Skeletal muscle tissue (tissue), 4 donors: ENCODE data around the gene IL3. TPM values are rescaled to one million over a fixed set of nuclear protein-coding genes. Genes with fewer than 3 reads are reported as not detected.

Source experiments
- H3K27ac ChIP-seq: one replicate; pipeline ENCODE4 v1.7.0; 2013; ENCODE audit warnings: mild to moderate bottlenecking, low read depth, low read length, inconsistent platforms
- H3K27me3 ChIP-seq, 3 donors: one replicate each; pipeline ENCODE4 v1.7.0; 2013; ENCODE audit warnings: low read length in 3 of 3; ENCODE audit not compliant: control insufficient read depth in 3 of 3, insufficient read depth in 3 of 3
- H3K36me3 ChIP-seq, 3 donors: one replicate each; pipeline ENCODE4 v1.7.0; 2013; ENCODE audit warnings: low read length in 3 of 3; ENCODE audit not compliant: control insufficient read depth in 3 of 3, insufficient read depth in 3 of 3
- H3K4me1 ChIP-seq, 3 donors: one replicate each; pipeline ENCODE4 v1.7.0; 2013; ENCODE audit warnings: low read length in 3 of 3, mild to moderate bottlenecking in 3 of 3; ENCODE audit not compliant: control insufficient read depth in 3 of 3, insufficient read depth in 3 of 3
- H3K4me3 ChIP-seq, 3 donors: one replicate each; pipeline ENCODE4 v1.7.0; 2013; ENCODE audit warnings: low read length in 3 of 3
- H3K9ac ChIP-seq, 3 donors: one replicate each; pipeline ENCODE4 v1.7.0; 2013; ENCODE audit warnings: low read length in 3 of 3, mild to moderate bottlenecking in 3 of 3, moderate library complexity in 2 of 3, low read depth in 1 of 3
- H3K9me3 ChIP-seq, 3 donors: one replicate each; pipeline ENCODE4 v1.7.0; 2013; ENCODE audit warnings: low read length in 3 of 3; ENCODE audit not compliant: control insufficient read depth in 3 of 3
- total RNA-seq: library from RNA; depleted of rRNA; stranded (reverse); fragments of >200 nt; gene quantifications from one replicate; pipeline ENCODE4 v1.2.3, GENCODE V29; 2014
- donor health status: Osteomylitis.

IL3 gene
- total RNA-seq, 1 donor from 2014 or later: not detected

- no peaks in the 10 kb centered on the region for H3K36me3 ChIP-seq
- H3K27me3 ChIP-seq: no peaks in the 10 kb centered on the region
- H3K27ac ChIP-seq: no peak overlapping the region
- H3K9ac ChIP-seq: no peak overlapping the region
- H3K9me3 ChIP-seq: no peaks in the 10 kb centered on the region
- H3K4me1 ChIP-seq: no peaks in the 10 kb centered on the region
- H3K4me3 ChIP-seq: no peak overlapping the region
Measured at GRCh38 chr5:132079081-132079480, 18.6 kb downstream of the IL3 start.

- Histone ChIP-seq H3K4me3 (no peak overlapping the region), H3K9ac (no peak overlapping the region), H3K4me1 (no peaks in the 10 kb centered on the region), H3K9me3 (no peaks in the 10 kb centered on the region), H3K36me3 (no peaks in the 10 kb centered on the region), H3K27me3 (no peaks in the 10 kb centered on the region), H3K27ac (no peak overlapping the region)
Measured at GRCh38 chr5:132079619-132080018, 19.2 kb downstream of the IL3 start.

- Histone ChIP-seq H3K27ac (no peak overlapping the region), H3K27me3 (no peaks in the 10 kb centered on the region), H3K9ac (no peak overlapping the region), H3K9me3 (no peaks in the 10 kb centered on the region), H3K4me3 (no peak overlapping the region), H3K36me3 (no peaks in the 10 kb centered on the region), H3K4me1 (peaks cover 0 to 2% (median 0%) of the 10 kb centered on the region in 3 donors)
Measured at GRCh38 chr5:132080595-132080994, 20.1 kb downstream of the IL3 start.

GRCh38 chr5:132081458-132081857 is 21.0 kb downstream of the IL3 start:
- Histone ChIP-seq H3K27me3 (no peaks in the 10 kb centered on the region), H3K27ac (no peak overlapping the region), H3K4me1 (peaks cover 6% of the 10 kb centered on the region in 3 donors), H3K9me3 (no peaks in the 10 kb centered on the region), H3K36me3 (no peaks in the 10 kb centered on the region), H3K4me3 (no peak overlapping the region), H3K9ac (no peak overlapping the region)

- Histone ChIP-seq H3K9me3 (no peaks in the 10 kb centered on the region), H3K4me3 (no peak overlapping the region), H3K4me1 (peaks cover 14 to 15% (median 14%) of the 10 kb centered on the region in 3 donors), H3K27ac (no peak overlapping the region), H3K36me3 (no peaks in the 10 kb centered on the region), H3K9ac (no peak overlapping the region), H3K27me3 (no peaks in the 10 kb centered on the region)
Measured at GRCh38 chr5:132082329-132083023, 22.0 kb downstream of the IL3 start.

- Histone ChIP-seq H3K4me3 (no peak overlapping the region), H3K9ac (no peak overlapping the region), H3K36me3 (no peaks in the 10 kb centered on the region), H3K27me3 (no peaks in the 10 kb centered on the region), H3K27ac (no peak overlapping the region), H3K9me3 (no peaks in the 10 kb centered on the region), H3K4me1 (peaks cover 15 to 16% (median 16%) of the 10 kb centered on the region in 3 donors)
Measured at GRCh38 chr5:132083071-132083678, 22.7 kb downstream of the IL3 start.

GRCh38 chr5:132085686-132086085 is 25.2 kb downstream of the IL3 start:
- H3K27ac ChIP-seq: peak overlapping the region; percentile 19
- no peaks in the 10 kb centered on the region for H3K36me3 ChIP-seq
- no peak overlapping the region for H3K9ac ChIP-seq
- no peak overlapping the region for H3K4me3 ChIP-seq
- H3K9me3 ChIP-seq: no peaks in the 10 kb centered on the region
- no peaks in the 10 kb centered on the region for H3K27me3 ChIP-seq
- peaks cover 15 to 16% (median 16%) of the 10 kb centered on the region in 3 donors for H3K4me1 ChIP-seq

- no peak overlapping the region for H3K9ac ChIP-seq
Measured at GRCh38 chr5:132086277-132086794, 25.9 kb downstream of the IL3 start.

GRCh38 chr5:132087176-132087575 is 26.7 kb downstream of the IL3 start:
- H3K27ac ChIP-seq: no peak overlapping the region

More at GRCh38 chr5:132086277-132086794, 25.9 kb downstream of the IL3 start:
- H3K27ac ChIP-seq: no peak overlapping the region
- H3K4me1 ChIP-seq: peaks cover 15 to 16% (median 16%) of the 10 kb centered on the region in 3 donors
- H3K36me3 ChIP-seq: no peaks in the 10 kb centered on the region
- H3K9me3 ChIP-seq: no peaks in the 10 kb centered on the region
- no peaks in the 10 kb centered on the region for H3K27me3 ChIP-seq
- H3K4me3 ChIP-seq: no peak overlapping the region

GRCh38 chr5:132087661-132088060 is 27.2 kb downstream of the IL3 start:
- no peak overlapping the region for H3K9ac ChIP-seq
- peaks cover 15 to 16% (median 16%) of the 10 kb centered on the region in 3 donors for H3K4me1 ChIP-seq
- no peak overlapping the region for H3K4me3 ChIP-seq
- no peaks in the 10 kb centered on the region for H3K27me3 ChIP-seq
- no peaks in the 10 kb centered on the region for H3K9me3 ChIP-seq
- H3K27ac ChIP-seq: no peak overlapping the region
- no peaks in the 10 kb centered on the region for H3K36me3 ChIP-seq

More at GRCh38 chr5:132087176-132087575, 26.7 kb downstream of the IL3 start:
- Histone ChIP-seq H3K27me3 (no peaks in the 10 kb centered on the region), H3K36me3 (no peaks in the 10 kb centered on the region), H3K4me1 (peaks cover 15 to 16% (median 16%) of the 10 kb centered on the region in 3 donors), H3K4me3 (peak overlapping the region in 1 of 3 donors; percentile 22), H3K9me3 (no peaks in the 10 kb centered on the region), H3K9ac (no peak overlapping the region)
